ELF-1 (cell line): ENCODE data around the gene P2RY13.

Source experiments
- DNase-seq: peaks from one replicate; pipeline ENCODE4 v3.0.0-alpha.2; 2016; ENCODE audit warnings: low read depth, low spot score

Gene P2RY13

DNA sequence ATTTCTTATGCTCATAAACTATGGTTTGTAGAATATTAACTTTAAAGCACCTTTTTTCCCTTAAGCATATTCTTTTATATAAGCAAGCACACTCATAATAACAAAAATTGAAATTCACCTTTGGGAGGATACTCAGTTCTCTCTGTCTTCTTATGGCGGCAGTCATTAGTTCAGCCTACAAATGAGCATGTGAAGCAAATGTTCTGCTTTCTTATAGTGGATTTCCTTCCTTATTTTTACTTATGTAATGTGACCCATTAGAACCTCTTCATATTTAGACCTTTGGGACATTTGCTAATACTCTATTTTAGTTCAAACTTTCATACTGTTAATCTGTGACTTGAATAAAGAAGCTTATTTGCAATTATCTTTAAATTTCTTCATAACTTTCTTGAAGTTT, at the start of gene P2RY13:
TSS of gene P2RY13 (minus strand) at position 187 of the 400 bp plus-strand sequence. CDS start at position 166, 21 bp downstream.
- no peak for DNase-seq

DNA sequence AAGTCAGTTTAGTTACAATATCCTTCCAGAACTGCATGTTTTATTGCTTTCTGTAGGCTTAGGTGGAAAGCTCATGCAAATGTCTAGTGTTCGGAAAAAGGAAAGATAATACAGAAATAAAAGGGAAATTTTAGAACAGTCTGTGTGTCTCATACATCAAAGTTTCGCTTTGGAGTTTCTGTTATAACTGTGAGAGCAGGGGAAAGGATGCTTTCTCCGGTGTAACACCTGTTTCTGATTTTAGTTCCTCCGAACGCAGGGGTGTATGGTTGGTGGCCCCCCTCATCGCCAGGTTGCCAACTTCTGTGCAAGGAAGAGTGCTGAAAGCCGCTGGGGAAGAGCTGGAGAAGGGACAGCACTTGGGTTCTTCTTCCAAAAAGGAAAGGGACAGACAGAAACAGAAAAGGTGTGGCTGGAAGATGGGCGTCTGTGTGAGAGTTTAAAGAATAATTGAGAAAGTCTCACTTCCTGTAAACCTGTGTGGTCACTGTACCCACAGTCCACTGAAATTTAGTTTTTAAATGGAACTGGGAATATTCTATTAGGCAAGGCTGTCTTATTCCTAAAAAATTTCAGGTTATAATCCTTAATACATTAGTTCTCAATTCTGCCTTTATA, 48.5 kb upstream of the P2RY13 start:
- no peak for DNase-seq

DNA sequence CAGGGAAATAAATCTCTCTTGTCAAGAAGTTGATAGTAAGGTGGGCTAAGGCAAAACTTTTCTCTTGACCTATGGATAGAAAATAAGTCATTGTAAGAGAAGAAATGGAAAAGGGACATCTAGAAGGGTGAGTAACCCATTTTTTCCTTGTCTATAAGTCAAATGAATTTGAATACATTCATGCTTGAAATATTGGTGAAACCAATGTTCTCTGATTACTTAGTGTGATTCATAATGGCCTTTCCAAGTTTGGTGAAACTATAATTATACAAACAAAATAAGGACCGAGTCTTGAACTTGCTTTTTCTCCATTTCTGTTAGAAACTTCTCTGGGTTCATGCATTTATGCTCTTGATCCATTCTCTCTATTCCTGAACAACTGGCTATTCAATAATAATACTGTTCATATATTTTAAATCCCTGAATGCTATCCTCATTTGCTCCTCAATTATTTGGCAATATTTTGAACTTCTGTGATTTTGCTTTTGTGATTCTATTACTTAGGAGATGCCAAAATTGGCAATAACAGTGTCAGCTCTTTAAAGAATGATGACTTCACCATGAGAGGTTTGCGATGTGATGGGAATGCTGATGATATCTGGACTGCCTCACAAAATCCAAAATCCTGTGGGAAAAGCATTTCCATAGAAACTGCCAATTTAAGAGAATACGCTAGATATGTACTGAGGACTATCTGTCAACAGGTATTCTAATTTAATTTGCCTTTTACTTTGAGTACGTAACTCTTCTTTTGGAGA, 42.9 kb upstream of the P2RY13 start:
- no peak for DNase-seq

DNA sequence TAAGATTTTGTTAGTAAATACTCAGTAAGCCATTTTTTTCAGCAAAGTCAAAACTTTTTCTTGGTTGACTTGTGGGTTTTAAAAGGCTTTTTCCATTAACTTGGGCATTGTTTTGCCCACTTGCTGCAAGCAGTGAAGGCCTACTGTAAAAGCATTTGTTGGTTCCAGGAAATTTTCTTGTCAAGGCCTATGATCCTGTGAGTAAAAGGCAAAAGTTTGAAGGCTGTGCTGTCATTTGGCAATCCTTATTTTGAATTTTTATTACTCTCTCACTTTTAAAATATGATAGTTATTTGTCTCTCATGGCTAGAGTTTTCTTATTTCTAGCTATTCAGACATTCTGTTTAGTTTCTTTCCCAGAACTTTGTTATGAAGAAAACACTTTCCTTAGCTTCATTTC, 42.2 kb upstream of the P2RY13 start:
- DNase-seq = no peak

DNA sequence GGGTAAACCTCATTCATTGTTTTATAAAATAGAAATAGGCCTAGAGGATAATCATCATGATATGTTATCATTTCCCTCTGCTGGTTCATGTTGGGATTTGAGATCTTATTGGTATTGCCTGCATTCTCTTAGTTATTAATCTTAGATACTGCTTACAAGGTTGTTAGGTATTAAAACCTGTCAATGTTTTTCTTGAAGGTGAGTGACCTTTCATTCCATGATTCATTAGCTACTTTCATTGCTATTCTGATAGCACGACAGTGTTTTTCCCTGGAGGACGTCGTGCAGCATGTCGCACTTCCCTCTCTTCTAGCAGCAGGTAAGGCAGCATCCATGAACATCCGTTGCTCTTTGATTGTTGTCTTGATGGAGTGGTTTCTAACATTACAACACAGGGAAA, 38.1 kb upstream of the P2RY13 start:
- no peak for DNase-seq

DNA sequence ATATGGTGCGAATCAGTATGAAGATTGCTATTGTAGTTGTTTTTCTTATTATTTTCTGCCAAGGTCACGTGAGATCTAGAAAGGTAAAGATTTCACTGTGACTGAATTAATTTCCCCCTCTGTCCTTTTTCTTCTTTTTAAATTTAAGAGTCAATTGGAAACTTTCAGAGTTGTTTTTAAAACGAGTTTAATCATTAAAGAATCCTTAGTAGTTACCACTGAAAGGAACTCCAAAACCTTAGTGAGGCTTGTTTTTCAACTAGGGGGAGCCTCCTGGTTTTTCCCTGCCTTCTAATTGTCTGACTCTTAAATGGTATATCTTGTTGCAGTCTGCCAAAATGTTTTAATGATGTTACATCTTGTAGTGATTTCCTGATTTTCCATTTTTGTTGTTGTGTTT, 37.6 kb upstream of the P2RY13 start:
- DNase-seq = no peak

DNA sequence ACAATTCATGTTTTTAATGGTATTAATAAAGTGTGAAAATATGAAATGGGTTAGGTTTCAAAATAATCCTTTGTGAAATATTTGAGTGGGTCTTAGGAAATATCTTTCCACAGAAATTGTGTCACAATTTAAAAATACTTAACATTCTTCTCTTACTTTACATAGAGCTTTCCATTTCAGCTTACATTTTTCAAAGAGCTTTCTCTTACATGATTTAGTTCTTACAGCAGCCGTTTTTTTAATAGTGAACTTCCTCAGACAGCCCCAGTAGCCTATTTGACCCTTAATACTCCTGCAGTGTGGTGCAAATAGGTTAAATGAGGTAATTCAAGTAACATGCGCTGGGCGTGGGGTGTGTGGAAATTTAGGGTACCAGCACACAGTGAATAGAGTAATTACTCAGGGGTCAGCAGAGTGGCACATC, 33.4 kb upstream of the P2RY13 start:
- DNase-seq = no peak

DNA sequence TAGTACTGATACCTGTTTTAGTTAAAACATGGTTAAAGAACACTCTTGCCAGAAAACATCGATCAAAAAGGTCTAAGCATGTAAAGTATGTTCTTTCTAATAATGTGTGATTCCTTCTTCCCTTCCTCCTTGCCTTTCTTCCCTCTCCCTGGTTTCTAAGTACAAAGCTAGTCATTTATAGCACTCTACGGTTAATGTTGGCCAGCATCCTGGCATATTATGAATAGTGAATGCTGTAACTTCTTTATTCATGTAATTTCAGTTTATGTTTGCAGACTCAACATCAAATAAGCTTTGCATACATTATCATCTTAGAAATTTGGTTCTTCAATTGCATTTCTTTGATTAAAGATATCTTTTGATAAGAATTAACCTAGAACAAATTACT, 28.1 kb upstream of the P2RY13 start:
- no peak for DNase-seq

DNA sequence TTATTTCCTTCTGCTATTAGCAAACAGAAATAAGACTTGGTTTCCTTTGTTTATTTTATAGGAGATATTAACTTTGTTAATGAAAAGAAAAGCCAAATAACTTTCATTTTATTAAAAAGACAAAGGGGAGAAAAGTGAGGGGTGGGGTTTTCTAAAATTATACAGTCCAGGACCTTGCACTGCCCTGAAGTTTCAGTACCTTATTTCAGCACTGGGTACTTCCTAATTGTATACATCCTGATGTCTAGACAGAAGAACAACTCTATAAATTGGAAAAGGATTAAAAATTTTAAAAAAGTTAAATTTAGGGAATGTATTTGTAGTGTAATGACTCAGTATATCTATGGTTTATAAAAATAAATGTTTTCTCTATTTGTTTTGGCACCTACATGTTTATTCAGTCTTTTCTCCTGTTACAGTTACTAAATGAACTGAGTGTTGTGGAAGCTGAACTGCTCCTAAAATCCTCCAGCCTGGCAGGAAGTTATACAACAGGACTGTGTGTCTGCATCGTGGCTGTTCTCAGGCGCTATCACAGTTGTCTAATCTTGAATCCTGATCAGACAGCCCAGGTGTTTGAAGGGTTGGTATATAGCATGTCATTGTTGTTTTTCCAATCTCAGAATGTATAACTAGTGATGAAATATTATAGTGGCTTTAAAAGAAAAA, 27.6 kb upstream of the P2RY13 start:
- no peak for DNase-seq

DNA sequence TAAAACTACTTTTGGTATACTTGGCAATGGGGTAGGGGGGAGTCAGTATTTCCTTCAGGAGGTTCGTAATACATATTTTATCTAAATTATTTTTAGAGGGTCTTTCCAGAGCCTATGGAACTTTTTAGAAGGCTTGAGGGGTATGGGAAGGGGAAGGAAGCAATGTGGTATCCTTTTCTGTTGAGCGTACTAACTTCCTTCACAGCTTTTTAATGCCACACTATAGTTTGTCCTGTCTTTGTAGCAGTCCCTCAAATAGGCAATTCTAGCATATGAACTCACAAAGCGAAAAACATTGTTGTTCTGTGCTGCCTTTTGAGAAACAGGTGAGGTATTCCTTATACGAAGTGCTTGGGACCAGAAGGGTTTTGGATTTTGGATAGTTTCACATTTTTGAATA, 22.3 kb upstream of the P2RY13 start:
- no peak for DNase-seq

DNA sequence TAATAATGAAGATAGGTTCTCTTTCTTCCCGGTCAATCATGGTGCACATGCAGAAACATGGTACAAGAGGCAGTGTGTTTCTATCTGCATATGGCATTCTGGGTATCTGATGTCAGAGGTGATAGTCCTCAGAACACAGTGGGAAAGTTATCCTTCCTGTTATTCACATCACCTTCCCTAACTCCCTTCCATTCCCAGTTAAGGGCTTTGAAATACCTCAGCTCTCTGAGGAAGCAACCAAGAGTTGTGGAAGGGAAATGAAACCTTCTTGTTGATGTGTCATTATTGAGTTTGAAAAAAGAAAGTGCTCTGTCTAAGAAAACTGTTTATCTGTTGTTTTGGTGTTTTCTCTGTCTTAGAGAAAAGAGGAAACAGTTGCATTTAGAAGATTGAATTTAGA, 21.9 kb upstream of the P2RY13 start:
- DNase-seq = no peak

DNA sequence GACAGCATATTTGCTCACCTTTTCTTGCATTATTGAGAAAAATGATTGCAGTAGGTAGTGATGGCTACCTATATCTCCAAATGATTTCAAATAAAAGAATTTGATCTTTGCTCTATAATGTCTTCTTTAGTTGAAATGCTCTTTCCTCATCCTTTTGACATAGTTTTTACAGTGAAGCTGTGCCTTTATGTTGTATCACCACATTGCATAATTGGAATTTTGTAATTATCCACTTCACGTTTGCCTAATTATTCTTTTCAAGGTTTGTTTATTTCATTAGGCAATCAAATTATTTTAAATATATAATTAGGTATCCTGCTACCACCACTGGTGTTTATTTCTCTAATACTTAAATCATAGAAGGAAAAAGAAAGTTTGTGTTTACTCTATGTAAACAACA, 21.3 kb upstream of the P2RY13 start:
- DNase-seq = no peak

DNA sequence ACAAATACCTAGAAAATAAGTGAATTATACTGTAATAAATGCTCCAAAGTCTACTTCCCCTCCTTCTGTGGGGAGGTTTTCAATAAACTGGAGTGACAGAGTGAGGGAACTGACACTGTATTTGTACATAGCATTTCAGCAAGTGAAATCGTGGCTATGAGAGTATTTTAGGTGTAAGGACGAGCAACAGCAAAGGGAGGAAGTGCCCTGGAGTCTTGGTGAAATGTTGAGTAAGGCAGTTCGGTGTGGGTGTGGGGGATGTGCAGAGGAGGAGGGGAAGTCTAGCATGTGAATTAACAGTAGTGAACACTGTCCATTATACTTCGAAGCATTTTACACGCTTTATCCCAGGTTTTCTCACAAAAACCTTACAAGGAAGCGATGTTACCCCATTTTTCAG, 18.1 kb upstream of the P2RY13 start:
- DNase-seq = no peak

DNA sequence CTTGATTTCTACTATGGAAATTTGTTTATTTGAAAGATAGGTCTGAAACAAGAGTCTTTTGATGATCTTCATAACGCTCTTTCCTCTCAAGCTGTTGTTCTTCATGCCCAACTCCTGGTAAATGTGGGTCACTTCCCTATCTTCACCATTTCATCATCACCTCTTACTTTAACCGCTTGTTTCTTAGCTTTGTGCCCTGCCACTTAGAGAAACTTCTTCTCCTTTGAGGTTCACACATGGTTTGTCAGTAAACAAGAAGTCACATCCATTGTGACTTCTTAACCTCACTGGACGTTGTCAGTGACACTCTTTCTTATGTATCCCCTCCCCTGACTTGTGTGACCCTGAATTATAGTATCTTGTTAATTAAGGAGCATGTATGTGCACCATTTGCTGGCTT, 16.9 kb upstream of the P2RY13 start:
- no peak for DNase-seq

DNA sequence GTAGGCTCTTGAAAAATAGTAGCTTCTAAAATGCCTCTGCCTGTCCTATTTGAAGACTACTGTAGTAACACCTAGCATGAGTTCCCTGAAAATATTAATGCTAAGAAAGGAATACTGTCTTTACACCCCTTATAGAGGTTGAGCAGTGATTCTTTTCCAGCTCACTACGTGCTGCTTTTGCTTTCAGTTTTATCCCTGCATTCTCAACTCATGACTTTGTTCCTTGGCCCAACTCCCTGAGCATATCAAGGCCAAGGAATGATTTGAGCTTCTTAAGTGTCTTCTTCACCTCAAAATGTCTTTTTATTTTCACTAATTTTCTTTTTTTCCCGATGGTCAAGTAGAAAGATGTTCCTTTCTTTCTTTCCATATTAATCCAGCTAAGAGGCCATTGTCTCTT, 16.5 kb upstream of the P2RY13 start:
- no peak for DNase-seq

DNA sequence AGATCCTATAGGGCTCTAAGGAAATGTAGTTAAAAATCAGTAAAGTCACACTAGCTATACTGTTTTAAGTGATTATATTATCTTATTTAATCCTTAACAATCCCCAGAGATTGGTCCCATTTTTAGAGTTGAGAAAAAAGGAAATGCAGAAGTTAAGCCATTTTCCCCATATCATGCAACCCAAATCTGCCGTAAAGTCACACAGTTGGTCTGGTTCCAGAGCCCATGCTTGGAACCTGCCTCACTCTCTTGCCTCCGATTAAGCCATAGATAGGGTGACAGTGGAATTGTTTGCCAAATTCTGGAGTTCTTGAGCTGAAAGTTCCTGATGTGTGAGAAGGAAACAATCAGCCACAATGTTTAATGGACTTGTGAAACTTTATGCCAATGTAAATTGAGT, 2.3 kb upstream of the P2RY13 start:
- no peak for DNase-seq

DNA sequence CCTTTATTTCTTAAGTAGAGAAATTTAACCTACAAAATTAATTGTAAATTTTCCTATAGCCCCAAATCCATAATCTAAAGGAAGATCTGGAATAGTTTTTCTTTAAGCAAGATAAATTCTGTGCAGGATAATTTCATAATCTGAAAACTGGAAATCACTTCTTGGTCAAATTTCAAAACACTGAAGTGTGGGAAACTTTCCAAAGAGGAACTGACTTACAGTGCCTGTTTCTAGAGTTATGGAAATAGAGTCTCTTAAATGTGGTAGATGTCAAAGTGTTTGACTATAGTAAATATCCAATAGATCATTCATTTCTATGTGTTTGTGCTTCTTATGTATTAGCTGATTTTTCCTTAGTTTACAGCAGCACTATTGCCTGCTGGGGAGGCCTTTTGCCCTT, 1.6 kb upstream of the P2RY13 start:
- no peak for DNase-seq

DNA sequence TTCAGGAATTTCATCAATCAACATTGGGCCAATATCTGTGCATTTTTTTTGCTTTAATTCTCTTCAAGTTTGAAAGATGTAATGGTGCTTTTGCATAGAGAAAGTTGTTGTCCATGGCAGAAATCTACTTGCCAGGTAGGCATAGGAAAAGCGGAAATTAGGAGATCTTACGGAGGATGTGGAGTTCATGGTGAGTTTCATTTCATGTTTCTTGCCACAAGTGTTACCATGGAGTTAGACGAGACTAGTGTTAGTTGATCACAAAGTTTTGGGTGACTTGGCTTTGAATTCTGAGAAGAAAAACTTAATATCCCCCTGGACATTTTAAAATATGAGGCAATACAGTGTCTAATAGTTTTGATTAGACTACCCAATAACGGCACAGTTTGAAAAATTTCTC, 1.0 kb upstream of the P2RY13 start:
- DNase-seq = no peak

DNA sequence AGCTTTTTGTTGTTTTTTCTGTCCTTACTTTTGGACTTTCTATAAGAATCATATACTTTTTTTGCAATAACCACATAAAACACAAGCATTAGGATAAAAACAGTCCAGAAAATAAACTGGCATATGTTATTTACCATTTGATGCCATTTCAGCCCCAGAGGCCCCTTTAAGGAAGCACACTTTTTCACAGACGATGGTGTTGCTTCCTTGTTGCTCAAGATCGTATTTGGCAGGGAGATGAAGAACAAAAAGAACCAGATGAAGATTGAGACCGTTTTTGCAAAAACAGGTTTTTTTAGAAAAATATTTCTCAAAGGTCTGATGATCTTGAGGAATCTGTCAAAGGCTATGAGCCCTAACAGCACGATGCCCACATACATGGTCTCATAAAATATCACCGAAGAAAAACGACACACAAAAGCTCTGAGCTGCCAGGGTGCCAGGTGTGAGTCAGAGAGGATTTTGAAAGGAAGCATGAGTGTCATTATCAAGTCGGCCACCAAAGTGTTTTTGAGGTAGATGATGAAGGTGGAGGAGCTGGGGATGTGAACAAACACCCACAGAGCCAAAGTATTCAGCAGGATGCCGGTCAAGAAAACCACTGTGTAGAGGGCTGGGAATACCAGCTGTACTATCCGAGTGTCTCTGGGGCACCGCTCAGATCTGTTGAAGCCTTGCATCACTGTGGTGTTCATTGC, 902 bp downstream of the P2RY13 start:
- DNase-seq = no peak

DNA sequence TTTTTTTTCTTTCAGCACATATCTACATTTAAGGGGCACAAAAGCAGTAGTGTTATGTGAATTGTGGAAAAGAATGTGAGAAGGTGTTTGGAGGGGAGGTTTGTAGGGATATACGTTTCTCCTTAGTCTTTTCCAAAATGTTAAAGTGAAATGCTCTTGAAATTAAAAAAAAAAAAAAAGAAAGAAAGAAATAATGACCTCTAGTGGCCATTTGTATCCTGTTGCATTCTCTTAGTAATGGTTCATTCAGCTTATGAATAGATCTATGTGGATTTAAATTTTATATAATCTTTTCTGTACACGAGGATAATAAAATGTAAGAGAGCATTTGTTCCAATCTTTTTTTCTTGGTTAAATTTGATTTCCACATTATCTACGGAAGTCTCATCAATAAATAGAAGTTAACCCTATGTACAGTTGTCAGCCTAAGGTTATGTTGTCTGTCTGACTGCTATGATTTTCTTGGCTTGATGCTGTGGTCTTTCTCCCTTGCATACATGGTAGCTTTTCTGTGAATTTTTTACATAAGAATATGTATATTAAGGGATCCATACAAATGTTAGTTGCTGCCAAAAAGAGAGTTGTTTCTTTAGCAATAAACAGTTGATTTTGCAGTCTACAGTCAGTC, 1.7 kb downstream of the P2RY13 start:
- DNase-seq = no peak

DNA sequence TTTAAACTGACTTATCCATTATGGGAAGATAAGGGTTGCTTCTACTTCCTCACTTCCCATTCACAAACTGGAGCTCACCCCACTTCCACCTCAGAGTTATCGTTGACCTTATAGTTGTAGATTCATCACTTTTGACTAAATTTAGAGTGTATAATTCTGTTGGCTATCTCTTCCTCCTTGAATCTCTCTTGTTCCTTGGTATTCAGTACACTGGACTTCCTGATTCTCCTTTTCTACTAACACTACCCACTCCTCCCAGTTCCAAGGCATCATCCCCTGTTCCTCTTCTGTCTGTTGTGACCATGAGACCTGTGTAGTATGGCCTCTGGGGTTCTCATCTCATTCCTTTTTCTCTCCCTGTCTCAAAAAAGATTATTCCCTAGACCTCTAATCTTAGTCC, 6.8 kb downstream of the P2RY13 start:
- DNase-seq = no peak

DNA sequence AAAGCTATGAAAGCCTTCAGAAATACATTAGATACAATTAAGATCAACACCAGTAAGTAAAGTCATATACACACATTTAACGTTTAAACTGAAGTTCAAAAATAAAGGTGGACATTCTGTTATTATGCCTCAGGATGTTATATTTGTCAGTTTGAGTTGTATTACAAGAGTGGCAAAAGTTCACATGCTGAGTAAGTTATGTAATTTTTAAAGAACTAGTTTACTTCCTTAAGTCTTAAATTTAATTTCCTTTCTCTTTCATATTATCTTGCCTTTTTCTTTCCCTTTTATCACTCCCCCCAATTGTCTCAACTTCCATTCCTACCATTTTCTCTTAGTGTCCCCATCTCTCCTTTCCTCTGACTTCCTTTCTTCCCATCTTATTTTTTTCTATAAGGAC, 7.8 kb downstream of the P2RY13 start:
- no peak for DNase-seq
